PC-9 (cell line): ENCODE data around the gene GRM7. TPM values are rescaled to one million over a fixed set of nuclear protein-coding genes. Genes with fewer than 3 reads are reported as not detected.

Source experiments
- BruUV-seq: library from RNA; stranded (reverse); fragments of 400-500 nt; replicated peaks from 2 replicates; lab custom pipeline; 2021; lab: Mats Ljungman, UMichigan
- CTCF ChIA-PET: fragments of 300-600 bp; sonication (Branson Sonifier 250); formaldehyde crosslinking; loops from one replicate; lab custom pipeline; 2022; ENCODE audit warnings: antibody characterized with exemption; lab: Charles Lee
- POLR2A ChIA-PET: fragments of 300-600 bp; sonication (Branson Sonifier 250); formaldehyde crosslinking; loops from one replicate; lab custom pipeline; 2022; ENCODE audit warnings: antibody characterized with exemption; ENCODE audit not compliant: unreplicated experiment; lab: Charles Lee
- DNase-seq, 2 experiments: peaks; one replicate each; pipeline versions ENCODE4 v3.0.0 to v3.0.0-alpha.2; 2015 to 2022; ENCODE audit warnings: mixed read lengths in 1 of 2
- H2AFZ ChIP-seq: fragments of 200-600 bp; sonication (generic); 2 replicates; pipeline ENCODE4 v1.8.1; 2017; ENCODE audit warnings: antibody characterized with exemption
- H3F3A ChIP-seq: fragments of 200-600 bp; sonication (generic); 2 replicates; pipeline ENCODE4 v1.8.1; 2017; ENCODE audit warnings: antibody characterized with exemption, mild to moderate bottlenecking, low read depth; ENCODE audit not compliant: insufficient read depth
- H3K27ac ChIP-seq: fragments of 200-600 bp; sonication (generic); 2 replicates; pipeline ENCODE4 v1.6.1; 2016; ENCODE audit warnings: mixed run types
- H3K27me3 ChIP-seq: fragments of 200-600 bp; sonication (generic); 2 replicates; pipeline ENCODE4 v1.6.1; 2016; ENCODE audit warnings: low read depth, mixed run types; ENCODE audit not compliant: insufficient read depth
- H3K36me3 ChIP-seq: fragments of 200-600 bp; sonication (generic); 2 replicates; pipeline ENCODE4 v1.6.1; 2016; ENCODE audit warnings: low read depth, mixed run types
- H3K4me1 ChIP-seq: fragments of 200-600 bp; sonication (generic); replicated peaks from 2 replicates; pipeline ENCODE4 v1.6.1; 2016; ENCODE audit warnings: mixed run types; ENCODE audit not compliant: insufficient read depth
- H3K4me2 ChIP-seq: fragments of 200-600 bp; sonication (generic); 2 replicates; pipeline ENCODE4 v1.6.1; 2017; ENCODE audit warnings: mixed run types
- H3K4me3 ChIP-seq: fragments of 200-600 bp; sonication (generic); 2 replicates; pipeline ENCODE4 v1.6.1; 2016; ENCODE audit warnings: mixed run types
- H3K79me2 ChIP-seq: fragments of 200-600 bp; sonication (generic); 2 replicates; pipeline ENCODE4 v1.6.1; 2017; ENCODE audit warnings: low read depth, mixed run types
- H3K9me2 ChIP-seq: fragments of 200-600 bp; sonication (generic); 2 replicates; pipeline ENCODE4 v1.8.1; 2017; ENCODE audit warnings: mild to moderate bottlenecking; ENCODE audit not compliant: insufficient read depth
- H3K9me3 ChIP-seq: fragments of 200-600 bp; sonication (generic); 2 replicates; pipeline ENCODE4 v1.8.1; 2016; ENCODE audit warnings: low read depth; ENCODE audit not compliant: insufficient read depth
- H4K20me1 ChIP-seq: fragments of 200-600 bp; sonication (generic); 2 replicates; pipeline ENCODE4 v1.8.1; 2017; ENCODE audit not compliant: insufficient read depth
- CTCF ChIP-seq: fragments of 200-600 bp; sonication (generic); conservative IDR thresholded peaks from 2 replicates; pipeline ENCODE4 v1.6.1; 2017; ENCODE audit warnings: mixed run types, antibody characterized with exemption, mild to moderate bottlenecking, moderate library complexity
- EZH2 ChIP-seq: fragments of 200-600 bp; sonication (generic); IDR thresholded peaks from 2 replicates; pipeline ENCODE4 v1.8.0; 2017; ENCODE audit warnings: antibody characterized with exemption, low read depth
- intact Hi-C: fragments of 100-400 bp; cut with micrococcal nuclease; formaldehyde crosslinking; loops from one replicate; pipeline ENCODE4 v1.10.0; 2022; ENCODE audit not compliant: unreplicated experiment
- total RNA-seq: library from RNA; stranded (reverse); gene quantifications from 2 replicates; pipeline ENCODE4 v1.2.3, GENCODE V29; 2021

Gene GRM7
- total RNA-seq, 1 experiment from 2014 or later: not detected

DNA sequence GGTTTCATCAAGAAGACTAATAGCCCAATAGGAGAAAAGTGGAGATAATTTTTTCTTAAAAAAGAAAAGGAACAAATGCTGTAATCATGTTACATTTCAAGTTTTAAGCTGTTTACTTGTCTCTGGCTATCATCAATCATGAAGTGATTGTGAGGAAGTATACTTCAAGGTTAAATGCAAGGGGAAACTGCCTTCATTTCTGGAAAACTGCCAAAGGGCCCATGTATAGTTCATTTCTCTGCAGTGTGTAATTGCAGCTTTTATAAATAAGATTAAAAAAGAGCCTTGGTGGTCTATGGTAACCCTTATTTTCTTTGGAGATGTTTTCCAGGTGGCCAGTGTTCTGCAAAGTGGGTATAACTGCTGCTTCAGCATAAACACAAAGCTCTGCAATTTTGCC is 101.9 kb downstream of the GRM7 start:
- H3K36me3 ChIP-seq: no peaks in the 10 kb centered on the region
- H3K4me3 ChIP-seq: no peak overlapping the region
- no peaks in the 10 kb centered on the region for H3F3A ChIP-seq
- H2AFZ ChIP-seq: no peak overlapping the region
- DNase-seq: no peak
- no peaks in the 10 kb centered on the region for H3K79me2 ChIP-seq
- H3K27me3 ChIP-seq: no peaks in the 10 kb centered on the region
- no peak overlapping the region for H3K27ac ChIP-seq
- H3K9me3 ChIP-seq: no peaks in the 10 kb centered on the region
- H3K4me2 ChIP-seq: no peak overlapping the region
- H4K20me1 ChIP-seq: no peaks in the 10 kb centered on the region
- no peaks in the 10 kb centered on the region for H3K4me1 ChIP-seq
- ChIA-PET POLR2A (no interaction called here), CTCF (no interaction called here)
- intact Hi-C loops: no loop called here
- H3K9me2 ChIP-seq: no peaks in the 10 kb centered on the region
- TF ChIP-seq CTCF (no peak), EZH2 (no peak)
- BruUV-seq: no TSS peak

GRCh38 chr3:6965881-6966280 is 105.0 kb downstream of the GRM7 start:
- POLR2A ChIA-PET: no interaction called here
- Histone ChIP-seq H3K36me3 (no peaks in the 10 kb centered on the region), H3K9me2 (no peaks in the 10 kb centered on the region), H3K27ac (no peak overlapping the region), H4K20me1 (no peaks in the 10 kb centered on the region), H3K79me2 (no peaks in the 10 kb centered on the region), H3K4me3 (no peak overlapping the region), H3K27me3 (peaks cover 16% of the 10 kb centered on the region; the same call in 1 of the 2 replicates), H3K9me3 (no peaks in the 10 kb centered on the region), H2AFZ (no peak overlapping the region), H3K4me2 (no peak overlapping the region), H3F3A (no peaks in the 10 kb centered on the region), H3K4me1 (no peaks in the 10 kb centered on the region)
- intact Hi-C loops: no loop called here
- no peak for TF ChIP-seq CTCF
- no peak for TF ChIP-seq EZH2
- no TSS peak for BruUV-seq
- CTCF ChIA-PET: no interaction called here
- DNase-seq: no peak

- POLR2A ChIA-PET: no interaction called here
- BruUV-seq: no TSS peak
- H3K27ac ChIP-seq: no peak overlapping the region
Measured at GRCh38 chr3:6971933-6972332, 111.0 kb downstream of the GRM7 start.

More at GRCh38 chr3:6971933-6972332, 111.0 kb downstream of the GRM7 start:
- intact Hi-C loops: no loop called here
- no peaks in the 10 kb centered on the region for H3K36me3 ChIP-seq
- H3K27me3 ChIP-seq: peaks cover 23% of the 10 kb centered on the region; the same call in 1 of the 2 replicates
- TF ChIP-seq CTCF (no peak), EZH2 (no peak)
- no peaks in the 10 kb centered on the region for H3K9me2 ChIP-seq
- no peaks in the 10 kb centered on the region for H3F3A ChIP-seq
- H2AFZ ChIP-seq: no peak overlapping the region
- no peaks in the 10 kb centered on the region for H3K4me1 ChIP-seq
- H3K9me3 ChIP-seq: no peaks in the 10 kb centered on the region
- H3K79me2 ChIP-seq: no peaks in the 10 kb centered on the region
- CTCF ChIA-PET: no interaction called here
- H4K20me1 ChIP-seq: no peaks in the 10 kb centered on the region
- H3K4me3 ChIP-seq: no peak overlapping the region
- no peak for DNase-seq
- H3K4me2 ChIP-seq: no peak overlapping the region
